G401.6 (cell line): ENCODE data around the gene CRYAA.

Source experiments
- FAIRE-seq: peaks from 2 replicates; lab custom pipeline; 2012; peaks lifted over from hg19 to GRCh38; lab: Jason Lieb, UNC

Gene CRYAA

DNA sequence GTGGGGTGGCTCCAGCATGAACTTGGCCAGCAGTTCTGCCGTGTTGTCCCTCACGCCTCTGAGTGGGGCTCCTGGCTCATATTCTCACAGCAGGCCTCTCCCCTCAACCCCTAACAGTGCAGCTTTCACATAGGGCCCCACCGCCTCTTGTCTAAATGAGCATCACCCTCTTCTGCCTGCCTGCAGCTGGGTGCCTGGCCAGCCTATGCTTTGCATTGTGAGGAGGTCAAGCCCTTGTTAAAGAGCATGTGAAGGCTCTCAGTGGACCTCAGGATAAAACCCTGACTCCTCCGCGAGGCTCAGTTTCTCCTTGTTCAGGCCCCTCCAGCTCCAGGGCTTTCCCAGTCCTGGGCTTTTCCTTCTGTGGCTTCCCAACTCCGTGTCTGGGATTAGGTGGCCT is 34.8 kb downstream of the CRYAA start:
- no peak for FAIRE-seq

DNA sequence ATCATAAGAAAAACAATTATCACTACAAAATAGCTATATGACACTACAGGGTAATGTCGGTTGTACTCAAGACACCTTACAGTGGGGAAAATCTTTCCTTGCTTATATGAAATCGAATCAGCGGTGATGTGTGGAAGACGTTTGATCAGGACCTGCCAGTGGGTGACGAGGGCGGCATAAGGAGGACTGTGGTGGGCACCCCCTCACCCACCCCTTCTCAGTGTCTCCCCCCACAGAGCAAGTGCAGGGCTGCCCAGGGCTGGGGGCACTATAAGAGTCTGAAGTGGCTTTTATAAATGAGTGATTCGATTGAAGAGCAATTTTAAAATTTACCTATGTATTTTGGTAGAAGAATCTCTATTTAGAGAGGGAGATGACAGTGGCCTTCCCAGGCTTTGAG is 35.8 kb downstream of the CRYAA start:
- FAIRE-seq, result no peak

DNA sequence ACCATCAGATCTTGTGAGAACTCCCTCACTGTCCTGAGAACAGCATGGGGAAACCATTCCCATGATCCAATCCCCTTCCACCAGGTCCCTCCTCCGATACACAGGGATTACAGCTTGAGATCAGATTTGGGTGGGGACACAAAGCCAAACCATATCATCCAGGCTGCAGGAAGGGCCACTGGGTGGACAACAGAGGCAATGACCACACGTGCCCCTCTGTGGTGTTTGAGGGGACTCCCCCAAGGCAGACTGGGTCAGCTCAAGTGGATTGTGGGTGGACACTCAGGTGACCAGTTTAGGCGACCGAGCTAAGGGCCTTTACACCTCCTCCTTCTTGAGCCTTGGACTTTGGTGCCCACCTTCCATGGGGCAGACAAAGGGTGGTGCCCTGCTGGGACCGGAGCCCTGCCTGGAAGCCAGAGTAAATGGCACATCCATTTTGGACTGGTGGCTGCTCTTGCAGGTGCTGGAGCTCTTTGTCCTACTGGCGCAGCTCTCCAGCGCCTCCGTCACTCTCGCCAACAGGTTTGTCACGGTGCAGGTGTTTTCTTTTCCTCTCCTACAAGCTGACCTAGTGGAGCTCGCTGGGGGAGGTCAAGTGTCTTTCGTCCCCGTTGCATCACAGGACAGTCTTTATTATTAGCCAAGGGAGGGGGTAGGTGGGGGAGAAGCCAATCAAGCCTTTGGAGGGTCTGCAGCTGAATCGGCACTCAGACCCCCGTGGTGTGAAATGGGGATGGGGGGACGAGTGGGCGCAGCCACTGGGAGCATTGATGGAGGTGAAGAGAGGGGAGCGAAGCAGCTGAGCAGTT is 37.6 kb downstream of the CRYAA start:
- FAIRE-seq, result no peak

DNA sequence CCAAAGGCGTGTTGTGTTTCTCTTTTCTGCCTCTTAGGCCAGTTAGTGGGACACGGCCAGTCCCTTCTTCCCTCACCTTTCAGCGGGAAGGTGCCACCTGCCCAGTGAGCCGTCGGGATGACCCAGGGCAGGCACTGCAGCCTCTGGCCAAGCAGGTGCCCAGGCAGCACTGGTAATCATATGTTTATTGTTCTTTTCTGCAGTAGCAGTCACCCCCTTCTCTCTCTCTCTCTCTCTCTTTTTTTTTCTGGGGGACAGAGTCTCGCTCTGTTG is 38.2 kb downstream of the CRYAA start:
- FAIRE-seq, result no peak

DNA sequence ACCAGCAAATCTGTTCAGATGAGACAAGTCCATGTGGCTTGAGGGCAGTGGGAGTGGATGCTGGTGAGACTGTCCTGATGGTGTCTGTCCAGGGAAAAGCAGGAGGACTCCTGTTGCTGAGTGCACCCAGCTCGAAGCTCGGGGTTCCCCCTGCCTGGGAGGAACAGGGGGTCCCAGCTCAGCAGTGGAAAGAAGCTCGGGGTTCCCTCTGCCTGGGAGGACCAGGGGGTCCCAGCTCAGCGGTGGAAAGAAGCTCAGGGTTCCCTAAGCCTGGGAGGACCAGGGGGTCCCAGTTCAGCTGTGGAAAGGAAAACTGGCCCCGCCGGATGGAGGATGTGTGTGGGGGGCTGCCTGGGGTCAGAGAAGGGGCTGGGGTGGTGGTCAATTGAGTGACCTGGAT is 39.1 kb downstream of the CRYAA start:
- no peak for FAIRE-seq

DNA sequence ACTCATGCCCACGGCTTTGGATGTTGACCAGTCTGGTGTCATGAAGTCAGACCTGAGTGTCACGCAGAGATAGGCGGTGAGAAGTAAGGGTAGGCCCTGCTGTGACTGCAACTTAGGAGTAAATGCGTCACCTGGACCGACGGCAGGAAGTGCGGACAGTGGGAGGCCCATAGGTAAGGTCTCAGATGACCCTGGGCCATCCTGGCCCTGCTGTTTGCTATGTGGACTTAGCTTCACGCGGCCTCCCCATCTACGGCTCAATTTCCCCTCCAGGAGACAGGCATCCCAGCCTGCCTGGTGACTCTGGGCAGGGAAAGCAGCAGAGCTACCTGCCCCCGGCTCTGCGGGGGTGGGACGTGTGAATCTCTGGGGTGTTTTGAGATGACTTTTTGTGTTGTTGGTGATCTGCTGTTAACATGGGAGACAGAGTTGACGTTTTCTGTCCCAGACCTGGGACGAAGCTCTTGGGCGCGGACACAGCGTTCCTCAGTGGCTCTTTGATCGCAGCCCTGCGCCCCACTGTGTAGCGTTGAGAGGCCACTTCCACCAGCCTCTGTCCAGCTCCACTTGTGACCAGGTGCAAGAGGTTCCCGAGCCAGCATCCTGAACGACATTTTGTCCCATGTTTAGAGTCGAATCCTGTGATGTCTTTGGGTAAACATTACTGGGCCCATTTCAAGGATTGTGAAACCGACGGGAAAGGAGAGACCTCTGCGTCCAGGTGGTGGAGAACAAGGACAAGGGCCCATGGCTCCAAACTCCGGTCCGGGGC is 39.9 kb downstream of the CRYAA start:
- no peak for FAIRE-seq

DNA sequence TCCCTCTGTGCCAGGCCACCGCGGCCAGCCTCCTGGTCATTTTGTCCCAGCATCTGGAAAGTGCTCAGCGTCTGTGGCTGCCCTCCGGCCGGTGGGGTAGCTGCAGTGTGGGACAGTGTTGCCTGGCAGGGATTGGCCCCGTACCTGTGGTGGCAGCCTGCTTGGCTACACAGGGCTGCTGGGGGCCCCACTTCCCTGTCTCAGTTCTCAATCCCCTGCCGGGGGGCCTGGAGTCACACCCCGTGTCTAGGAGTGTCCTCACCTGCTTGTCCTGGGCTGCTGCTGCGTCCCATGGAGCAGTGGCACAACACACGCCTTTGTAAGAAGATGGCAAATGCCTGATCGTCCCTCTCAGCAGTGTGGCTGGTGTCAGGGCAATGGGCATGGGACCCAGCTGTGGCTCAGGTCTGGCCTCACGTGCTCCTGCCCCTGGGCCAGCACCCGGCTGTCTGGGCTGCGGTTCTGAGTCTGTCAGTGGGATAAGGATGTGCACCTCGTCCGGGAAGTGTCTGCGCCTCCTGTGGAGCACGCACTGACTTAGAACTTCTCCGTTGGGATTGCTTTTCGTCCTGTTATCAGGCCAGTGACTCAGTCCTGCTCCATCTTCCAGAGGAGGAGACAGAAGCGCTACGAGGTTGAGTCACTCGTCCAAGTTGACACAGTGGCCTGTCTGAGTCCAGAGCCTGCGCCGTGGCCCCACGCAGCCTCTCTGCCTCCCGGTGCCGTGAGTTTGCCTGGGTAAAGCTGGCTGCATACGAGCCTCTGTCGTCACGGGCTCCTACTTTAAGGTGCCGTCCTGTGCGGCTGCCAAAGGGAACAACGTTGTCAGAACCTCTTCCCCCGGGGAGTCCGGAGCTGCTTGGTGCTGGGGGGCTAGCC is 41.0 kb downstream of the CRYAA start:
- no peak for FAIRE-seq

DNA sequence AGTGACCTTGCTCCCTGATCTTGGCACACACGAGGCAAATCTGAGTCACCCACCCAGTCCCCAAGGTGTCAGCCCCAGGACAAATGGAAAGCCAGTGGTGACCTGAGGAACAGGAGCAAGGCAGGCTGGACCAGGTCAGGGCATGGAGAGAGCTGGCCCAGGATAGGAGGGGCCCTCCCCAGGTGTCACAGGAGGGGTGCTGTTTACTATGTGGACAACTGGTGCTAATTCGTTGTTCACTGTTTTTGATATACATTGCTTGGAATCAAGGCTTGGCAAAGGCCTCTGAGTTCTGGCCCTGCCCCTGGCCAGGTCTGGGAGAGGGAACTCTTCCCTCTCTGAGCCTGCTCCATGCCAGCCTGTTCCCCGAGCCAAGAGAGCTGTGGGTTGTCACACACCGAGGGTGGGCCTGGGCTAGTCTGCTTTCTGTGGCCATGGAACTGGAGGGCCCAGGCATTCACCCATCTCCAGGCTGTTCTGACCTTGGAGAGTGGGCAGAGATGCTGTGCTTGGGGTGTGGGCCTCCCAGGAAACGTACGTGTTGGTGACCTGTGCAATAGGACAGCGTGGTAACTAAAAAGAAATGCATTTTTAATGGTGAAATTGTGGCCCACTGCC is 41.8 kb downstream of the CRYAA start:
- FAIRE-seq, result no peak

DNA sequence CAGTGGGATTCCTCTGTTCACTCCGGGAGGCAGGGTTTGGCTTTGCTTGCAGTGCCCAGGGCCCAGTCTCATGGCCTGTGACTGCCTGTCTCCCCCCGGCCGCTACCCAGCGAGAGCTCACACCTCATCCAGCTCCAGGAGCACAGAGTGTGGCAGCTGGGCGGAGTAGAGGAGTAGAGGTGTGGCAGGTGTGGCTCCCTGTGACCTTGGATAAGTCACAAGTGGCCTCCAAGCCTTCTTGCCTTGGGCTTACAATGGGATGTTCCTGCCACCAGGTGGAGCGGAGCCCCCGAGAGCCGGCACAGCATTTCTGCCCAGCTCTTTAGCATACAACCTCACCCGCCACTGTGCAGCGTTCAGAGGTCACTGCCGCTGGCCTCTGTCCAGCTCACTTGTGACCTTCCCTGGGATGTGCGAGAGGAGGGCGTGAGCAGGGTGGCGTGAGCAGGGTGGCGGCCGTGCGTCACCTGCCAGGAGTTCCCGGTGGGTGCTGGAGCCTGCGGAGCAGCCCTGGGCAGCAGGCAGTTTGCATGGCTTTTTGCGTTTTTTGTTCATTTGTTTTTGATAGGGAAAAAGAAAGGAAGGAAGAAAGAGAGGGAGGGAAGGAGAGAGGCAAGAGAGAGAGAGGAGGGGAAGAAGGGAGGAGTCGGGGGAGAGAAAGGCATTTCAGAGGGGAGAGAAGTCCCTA is 42.4 kb downstream of the CRYAA start:
- no peak for FAIRE-seq

DNA sequence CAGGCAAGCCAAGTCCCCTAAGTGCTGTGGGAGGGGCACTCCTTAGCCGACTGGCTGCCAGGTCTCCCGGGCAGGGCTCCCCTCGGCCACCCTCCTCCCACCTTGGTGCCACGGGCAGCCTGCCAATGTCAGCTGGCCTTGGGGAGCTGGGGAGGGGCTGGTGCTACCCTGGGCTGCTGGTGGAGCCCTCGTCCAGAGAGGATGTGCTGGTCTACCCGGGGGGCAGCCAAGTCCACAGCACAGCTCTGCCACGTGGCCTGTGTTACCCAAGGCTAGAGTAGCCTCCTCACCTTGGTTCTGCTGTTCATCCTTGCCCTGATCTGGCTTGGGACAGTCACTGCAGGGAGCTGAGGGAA is 42.9 kb downstream of the CRYAA start:
- no peak for FAIRE-seq
